ENCODE measurements around the gene ATXN1.

ATXN1 gene

DNA sequence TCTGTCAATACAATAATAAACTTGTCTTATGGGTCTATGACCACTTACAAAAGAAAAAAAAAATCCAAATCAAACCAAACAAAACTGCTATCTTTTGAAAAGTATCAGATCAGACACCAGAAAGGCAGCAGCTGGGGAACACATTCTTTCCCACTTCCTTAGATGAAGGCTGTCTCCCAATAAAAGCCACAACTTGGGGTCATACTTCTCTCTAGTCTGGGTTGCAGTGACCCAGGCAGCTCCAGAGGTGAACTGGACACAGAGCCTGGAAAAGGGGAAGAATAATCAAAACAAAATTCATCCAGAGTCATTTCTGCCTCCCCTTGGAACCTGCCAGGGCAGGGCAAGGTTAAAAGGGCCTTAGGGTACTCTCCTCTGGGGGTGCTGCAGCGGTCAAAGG lies 19.1 kb downstream of the ATXN1 start:
- no peak for DNase-seq

- no peak for DNase-seq
Observed at GRCh38 chr6:16741112-16742016, 19.9 kb downstream of the ATXN1 start.

GRCh38 chr6:16740097-16740496 lies 21.2 kb downstream of the ATXN1 start:
- no peak for DNase-seq

GRCh38 chr6:16739329-16739801 lies 21.9 kb downstream of the ATXN1 start:
- no peak for DNase-seq

DNA sequence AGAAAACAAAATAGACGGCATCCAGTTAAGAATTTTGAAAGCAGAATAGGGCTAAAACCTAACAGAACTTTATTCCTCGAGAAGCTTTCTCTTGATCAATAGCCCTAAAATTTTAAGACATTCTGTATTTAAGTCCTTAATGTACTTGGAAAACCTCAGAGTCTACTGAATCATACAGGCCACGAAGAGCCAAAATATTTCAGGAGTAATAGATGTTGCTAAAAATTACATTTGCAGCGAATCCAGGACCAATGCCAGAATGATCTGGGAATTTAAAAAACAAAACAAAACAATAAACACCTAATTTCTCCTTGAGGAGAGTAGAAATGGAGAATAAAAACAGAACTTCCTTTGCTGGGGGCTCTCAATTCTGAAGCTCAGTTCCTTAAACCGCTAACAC lies 23.3 kb downstream of the ATXN1 start:
- DNase-seq: no peak

GRCh38 chr6:16736856-16737775 lies 24.1 kb downstream of the ATXN1 start:
- no peak for DNase-seq

- no peak for DNase-seq
Observed at GRCh38 chr6:16735014-16735413, 26.2 kb downstream of the ATXN1 start.

DNA sequence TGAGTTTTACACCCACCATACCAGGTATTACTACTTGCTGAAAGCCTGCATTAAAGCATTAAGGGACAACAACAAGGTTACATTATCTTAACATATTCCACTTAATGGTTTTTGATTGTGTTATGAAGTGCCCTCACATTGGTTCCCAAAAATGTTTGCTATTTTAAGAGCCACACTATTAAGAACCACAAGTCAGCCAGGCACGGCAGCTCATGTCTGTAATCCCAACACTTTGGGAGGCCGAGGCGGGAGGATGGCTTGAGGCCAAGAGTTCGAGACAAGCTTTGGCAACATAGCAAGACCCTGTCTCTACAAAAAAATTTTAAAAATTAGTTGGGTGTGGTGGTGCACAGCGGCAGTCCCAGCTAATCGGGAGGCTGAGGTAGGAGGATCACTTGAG lies 28.2 kb downstream of the ATXN1 start:
- DNase-seq: no peak

GRCh38 chr6:16731478-16732051 lies 29.7 kb downstream of the ATXN1 start:
- no peak for DNase-seq

DNA sequence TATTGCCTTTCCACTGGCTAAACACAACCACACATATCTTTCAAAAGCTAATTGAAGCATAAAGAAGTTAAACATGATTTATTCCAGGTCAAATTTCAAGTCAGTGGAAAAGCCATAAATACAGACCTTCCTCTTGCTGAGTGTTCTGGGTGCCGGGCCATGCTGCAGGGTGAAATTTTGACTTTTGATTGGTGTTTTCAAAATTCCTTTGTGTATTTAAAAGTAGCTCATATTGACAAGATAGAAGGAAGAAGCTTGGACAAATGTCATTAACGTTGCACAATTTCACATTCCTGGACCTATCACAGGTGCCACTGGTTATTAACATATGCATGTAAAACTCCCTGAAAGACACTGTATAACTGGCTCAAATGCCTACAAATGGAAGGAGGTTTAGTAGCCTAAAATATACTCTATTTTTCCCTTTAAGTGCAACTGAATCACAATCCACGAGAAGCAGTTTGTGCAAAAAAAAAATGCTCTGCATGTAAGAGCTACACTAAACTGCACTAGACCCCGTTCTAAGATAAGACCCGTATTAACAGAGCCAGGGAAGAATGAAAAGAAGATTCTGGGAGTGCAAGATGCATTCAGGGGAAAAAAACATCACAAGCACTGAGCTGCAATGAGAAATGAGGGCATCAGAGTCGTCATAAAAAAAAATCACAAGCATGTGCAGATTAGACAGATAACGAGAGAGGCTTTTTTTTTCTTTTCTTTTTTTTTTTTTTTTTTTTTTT lies 30.4 kb downstream of the ATXN1 start:
- no peak for DNase-seq

DNA sequence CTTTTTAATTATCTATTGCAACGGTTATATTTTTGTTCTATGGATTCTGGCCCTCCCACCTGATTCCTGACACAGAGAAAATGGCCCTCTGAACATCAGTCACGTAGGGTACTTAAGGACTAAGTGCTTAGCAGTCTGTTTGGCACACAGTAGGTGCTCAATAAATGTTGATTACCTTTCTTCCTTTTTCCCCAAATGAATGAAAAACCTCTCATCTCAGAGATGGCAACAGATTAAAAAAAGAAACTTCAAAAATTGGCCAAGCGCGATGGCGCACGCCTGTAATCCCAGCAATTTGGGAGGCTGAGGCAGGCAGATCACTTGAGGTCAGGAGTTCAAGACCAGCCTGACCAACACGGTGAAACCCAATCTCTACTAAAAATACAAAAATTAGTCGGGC lies 31.5 kb downstream of the ATXN1 start:
- no peak for DNase-seq

DNA sequence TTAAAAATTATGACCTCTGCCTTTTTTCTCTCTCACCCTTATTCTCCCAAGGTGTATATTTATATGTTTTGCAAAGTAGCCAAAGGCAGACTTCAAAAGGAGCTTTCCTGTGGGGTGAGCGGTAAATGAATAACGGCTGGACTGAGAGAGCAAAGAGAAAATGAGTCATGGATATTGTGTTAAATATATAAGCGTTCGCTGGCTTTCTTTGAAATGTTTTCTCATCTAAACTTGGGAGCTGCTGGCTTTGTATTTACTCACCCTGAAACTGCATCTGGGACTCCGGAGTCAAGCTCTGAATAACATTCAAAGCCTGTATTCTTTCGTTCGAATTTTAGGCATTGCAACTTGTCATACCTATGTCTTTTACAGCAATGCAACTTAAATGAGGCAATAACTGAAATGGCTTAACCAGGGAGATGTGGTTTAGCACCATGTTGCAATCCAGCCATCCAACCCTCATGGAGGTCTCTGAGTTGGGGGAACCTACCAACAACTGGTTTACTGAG lies 32.0 kb downstream of the ATXN1 start:
- no peak for DNase-seq

DNA sequence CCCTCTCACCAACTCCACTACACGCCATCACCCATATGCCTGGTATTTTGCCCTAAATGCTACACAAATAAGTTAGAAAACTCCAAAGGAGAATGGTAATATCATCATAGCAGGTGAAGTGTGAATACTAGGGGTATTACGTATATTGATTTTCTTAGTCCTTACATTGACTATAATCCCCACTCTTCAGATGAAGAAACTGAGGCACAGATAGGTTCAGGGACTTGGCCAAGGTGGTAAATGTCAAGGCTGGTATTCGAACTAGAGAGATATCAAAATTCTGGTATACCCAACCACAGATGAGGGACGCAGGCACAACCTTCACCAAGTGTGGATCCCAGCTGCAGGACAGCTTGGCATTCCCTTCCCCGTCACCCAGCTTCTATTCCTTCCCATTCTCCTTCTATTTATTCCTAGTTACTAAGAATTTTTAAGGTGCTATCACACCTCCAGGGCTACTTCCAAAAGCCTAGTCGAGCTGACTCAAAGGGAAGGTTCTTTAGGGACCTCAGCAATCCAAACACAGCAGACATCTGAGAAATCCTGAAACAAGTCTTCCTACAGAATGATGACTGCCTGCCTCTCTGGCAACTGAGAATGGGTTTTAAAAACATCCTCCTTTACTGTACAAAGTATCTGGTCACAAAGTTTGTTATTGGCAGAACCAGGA lies 32.6 kb downstream of the ATXN1 start:
- DNase-seq: no peak

- no peak for DNase-seq
Observed at GRCh38 chr6:16727996-16728395, 33.3 kb downstream of the ATXN1 start.

DNA sequence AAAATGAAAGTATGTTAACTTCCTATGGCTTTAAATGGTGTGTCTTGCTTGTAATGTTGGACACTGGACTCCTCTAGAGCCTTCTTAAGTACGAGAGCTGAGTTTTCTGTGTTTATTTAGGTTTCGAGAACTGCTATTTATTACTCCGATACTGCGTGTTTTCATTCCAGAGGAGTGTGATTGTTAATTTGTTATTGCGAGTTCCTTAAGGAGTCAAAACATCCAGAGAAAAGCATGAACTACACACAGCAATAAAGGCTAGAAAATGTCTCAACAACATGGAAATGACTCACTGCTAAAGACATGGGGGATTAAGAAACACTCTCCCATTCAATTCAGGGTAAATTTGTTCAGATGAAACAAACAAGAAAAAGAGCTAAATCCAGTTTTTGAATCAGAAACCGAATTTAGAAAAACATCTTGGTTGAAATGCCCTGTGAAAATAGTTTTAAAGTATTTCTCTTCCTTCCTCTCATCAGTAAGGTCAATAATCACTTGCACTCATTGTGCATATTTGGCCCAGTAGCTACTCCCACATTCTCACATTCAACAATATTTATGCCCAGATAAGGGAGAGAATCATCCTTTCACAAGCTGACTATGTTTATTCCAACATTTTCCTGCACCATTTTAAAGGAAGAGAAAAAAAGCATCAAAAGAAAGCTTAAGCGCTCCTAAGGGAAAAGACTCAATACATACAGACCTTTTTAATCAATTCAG lies 36.0 kb downstream of the ATXN1 start:
- DNase-seq: no peak

DNA sequence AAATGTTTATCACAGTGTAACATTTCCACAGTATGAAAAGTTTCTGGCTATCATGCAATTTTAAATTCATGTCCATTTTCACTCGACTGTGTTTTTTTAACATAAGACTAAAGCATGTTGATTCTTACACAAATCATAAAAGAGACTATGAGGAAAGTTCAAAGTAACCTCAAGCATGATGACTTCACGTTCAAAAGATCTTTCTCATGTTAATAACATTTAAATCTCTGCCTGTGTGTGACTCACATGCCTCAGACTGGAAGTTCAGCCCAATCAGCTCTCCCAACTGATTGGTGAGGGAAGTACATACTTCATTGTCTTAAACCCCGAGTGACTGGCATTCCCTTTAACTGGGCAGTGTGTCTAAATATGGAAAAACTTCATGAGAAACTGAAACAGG lies 37.4 kb downstream of the ATXN1 start:
- no peak for DNase-seq

DNA sequence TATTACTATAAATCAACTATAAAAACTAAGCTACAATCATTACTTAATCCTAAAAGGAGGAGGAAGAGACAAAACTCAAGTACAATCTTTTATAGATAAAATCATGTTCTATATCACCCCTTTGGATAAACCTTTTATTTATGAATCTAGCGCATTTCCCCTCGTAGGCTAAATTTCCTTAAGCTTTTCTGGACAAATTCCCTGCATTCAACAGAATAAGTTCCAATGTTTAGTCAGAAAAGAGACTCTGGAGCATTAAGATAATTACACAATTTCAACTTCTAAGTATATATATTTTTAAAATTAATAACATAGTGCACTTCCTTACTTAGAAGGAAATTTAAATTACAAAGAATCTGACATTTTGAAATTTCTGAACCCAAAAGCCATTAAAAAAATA lies 37.9 kb downstream of the ATXN1 start:
- no peak for DNase-seq

DNA sequence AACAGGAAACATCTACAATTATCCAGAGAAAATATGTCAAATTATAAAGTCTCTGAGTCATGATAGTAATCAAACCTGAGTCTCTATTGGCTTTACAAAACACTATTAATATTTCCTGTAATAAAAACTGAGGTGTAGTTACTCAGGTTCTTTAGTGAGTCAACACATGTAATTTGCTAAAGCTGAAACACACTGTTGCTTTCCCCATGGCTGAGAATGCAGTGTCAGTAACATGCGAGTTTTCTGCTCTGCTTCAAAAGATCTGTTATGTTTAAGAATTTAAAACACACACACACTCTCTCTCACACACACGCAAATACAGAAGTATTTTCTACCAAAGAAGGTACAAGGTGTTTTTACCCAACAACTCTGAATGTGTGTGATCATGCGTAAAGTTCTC lies 38.6 kb downstream of the ATXN1 start:
- DNase-seq: no peak

DNA sequence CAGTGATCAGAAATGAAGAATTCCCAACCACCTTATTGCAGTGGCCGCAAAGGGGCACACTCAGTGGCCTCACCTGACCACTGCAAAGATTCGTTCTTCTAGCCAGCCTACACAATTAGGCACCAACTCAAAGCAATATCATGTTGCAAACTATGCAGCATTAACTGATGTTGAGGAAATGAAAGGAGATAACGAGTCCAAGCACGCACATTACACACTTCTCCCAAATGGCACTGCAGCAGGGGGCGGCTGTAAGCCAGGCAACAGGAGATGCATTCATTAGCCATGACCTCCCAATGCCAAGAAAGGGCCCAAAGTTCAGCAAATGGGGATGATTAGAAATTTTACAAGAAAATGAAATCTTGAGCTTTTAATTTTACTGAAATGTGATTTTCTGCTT lies 39.3 kb downstream of the ATXN1 start:
- DNase-seq: no peak

- DNase-seq: no peak
Observed at GRCh38 chr6:16720861-16721260, 40.4 kb downstream of the ATXN1 start.

DNA sequence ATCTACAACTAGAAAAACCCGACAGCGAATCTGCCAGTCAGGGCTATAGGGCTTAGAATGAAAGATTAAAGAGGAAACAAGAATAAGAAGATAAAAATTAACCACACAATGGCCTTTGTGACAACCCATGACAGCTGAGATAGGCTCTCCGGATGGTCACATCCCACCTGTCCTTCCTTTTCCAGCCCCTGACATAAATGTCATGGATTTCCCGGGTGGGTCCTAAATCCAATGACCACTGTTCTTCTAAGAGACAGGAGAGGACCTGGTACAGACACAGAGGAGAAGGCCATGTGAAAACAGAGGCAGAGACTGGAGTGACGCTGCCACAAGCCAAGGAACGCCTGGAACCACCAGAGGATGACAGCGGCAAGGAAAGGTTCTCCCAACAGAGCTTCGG lies 41.8 kb downstream of the ATXN1 start:
- no peak for DNase-seq
